HG03575 (cell line): ENCODE measurements around the gene CTCF.

Experiments
- ATAC-seq: cut with Tn5 transposase; IDR thresholded peaks from one replicate; pipeline ENCODE4 v1.9.1; 2021; ENCODE audit not compliant: unreplicated experiment, insufficient number of reproducible peaks, low FRiP score; ENCODE audit errors: extremely low read depth

CTCF gene

GRCh38 chr16:67659675-67660563, 97.6 kb downstream of the CTCF start, which contains the start of gene ACD:
Gene ACD, minus strand, starts transcription at chr16:67660260. Its CDS starts 40 bp downstream, at chr16:67660220.
- peak; percentile 22 for ATAC-seq

GRCh38 chr16:67660564-67661028, 98.3 kb downstream of the CTCF start, which contains the start of gene PARD6A:
Gene PARD6A, plus strand, starts transcription at chr16:67660960. Its CDS starts 79 bp downstream, at chr16:67661039.
- ATAC-seq, result peak; percentile 34

GRCh38 chr16:67661101-67661761, 98.9 kb downstream of the CTCF start:
- no peak for ATAC-seq

- ATAC-seq, result no peak
Observed at GRCh38 chr16:67661886-67662652, 99.7 kb downstream of the CTCF start.

DNA sequence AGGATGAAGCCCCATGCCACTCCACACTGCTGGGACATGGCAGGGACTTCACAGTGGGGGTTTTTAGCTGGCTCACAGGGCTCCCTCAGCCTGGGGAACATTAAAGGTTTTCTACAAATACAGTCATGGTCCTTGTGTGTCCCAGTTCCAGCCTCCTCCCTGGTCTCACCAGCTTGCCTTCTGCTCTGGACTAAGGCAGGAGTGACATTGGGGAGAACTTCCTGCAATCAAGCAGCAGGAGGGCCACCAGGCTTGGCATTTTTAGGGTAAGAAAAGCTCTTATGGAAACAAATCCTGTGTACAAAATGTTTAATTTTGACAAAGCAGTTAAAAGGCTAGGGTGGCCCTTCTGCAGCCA, 100.3 kb downstream of the CTCF start:
- no peak for ATAC-seq

DNA sequence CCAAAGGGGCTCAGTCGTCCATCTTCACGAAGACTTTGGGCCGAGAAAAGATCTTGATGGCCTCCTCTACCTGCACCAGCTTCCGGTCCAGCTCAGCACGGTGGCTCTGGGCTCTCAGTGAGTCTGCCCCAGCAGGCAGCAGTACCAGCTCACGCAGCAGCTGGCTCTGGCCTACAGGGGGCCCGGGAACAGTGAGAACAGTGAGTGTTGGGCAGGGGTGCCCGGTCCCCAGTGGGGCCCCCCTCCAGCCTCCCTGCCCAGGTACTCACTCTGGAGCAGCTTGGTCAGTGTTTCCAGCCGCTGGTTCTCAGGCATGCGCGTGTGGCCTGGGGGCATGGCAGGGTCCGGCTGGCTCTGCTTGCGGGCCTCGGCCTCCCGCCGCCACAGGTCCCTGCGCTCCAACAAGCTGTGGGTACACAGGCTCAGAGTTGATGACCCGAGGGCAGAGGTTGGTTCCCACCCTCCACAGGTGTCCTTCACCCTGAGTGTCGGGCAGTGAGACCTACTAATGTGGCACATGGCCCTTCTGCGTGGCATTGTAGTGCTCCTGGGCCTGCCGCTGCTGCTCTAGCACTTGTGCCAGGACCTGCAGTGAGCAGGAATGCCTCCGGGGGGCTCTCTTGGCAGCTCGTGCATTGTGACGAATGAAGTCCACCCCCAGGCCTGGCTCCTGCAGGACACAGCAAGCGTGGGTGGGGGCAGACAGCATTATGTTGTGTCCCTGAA, 101.0 kb downstream of the CTCF start:
- no peak for ATAC-seq

- no peak for ATAC-seq
Observed at GRCh38 chr16:67663877-67664222, 101.5 kb downstream of the CTCF start.

- ATAC-seq, result no peak
Observed at GRCh38 chr16:67664258-67664657, 101.9 kb downstream of the CTCF start.

GRCh38 chr16:67664871-67665270, 102.5 kb downstream of the CTCF start:
- no peak for ATAC-seq

DNA sequence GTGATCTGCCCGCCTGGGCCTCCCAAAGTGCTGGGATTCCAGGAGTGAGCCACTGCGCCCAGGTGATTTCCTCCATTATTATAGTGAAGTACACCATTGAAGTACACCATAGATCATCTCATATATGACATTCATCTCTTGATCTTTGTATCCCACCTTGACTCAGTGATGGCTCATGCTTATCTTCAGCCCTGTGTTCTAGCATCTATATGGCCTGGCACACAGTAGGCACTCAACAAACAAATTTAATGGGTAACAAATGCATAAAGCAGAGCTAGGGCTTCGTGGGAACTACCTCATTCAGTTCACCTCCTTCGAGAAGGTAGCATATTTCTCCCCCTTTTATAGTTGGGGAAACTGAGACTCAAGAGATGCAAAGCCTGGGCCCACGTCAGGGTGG, 103.3 kb downstream of the CTCF start:
- no peak for ATAC-seq

DNA sequence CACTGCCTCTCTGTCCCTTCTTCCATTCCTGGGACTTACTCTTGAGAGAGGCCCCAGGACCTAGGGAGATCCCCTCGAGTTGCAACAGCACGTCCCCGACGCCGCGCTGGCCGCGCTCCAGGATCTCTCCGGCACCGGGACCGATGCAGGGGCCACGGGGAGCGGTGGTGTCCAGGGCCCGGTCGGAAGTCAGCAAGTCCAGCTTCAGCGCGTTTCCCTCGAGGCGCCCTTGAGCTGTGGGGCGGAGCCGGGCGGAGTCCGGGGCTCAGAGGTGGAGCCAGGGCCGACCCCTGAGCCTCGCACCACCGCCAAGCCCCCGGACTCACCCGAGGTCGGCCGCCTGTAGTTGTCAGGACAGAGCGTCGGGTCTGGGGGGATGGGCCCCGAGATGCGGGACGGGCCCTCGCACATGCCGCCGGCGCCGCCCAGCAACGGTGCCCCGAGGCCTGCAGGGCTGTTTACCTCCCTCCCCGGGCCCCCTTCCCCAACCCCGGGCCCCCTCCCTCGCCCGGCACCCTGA, 103.8 kb downstream of the CTCF start:
- no peak for ATAC-seq

GRCh38 chr16:67666559-67667452, 104.5 kb downstream of the CTCF start, which contains the start of the genes C16orf86 and ENKD1:
Gene C16orf86, plus strand, starts transcription at chr16:67666814. Its CDS starts 157 bp downstream, at chr16:67666971.
Gene ENKD1, minus strand, starts transcription at chr16:67666750. Its CDS starts 308 bp downstream, at chr16:67666442.
- no peak for ATAC-seq

- no peak for ATAC-seq
Observed at GRCh38 chr16:67667453-67667816, 105.1 kb downstream of the CTCF start.

DNA sequence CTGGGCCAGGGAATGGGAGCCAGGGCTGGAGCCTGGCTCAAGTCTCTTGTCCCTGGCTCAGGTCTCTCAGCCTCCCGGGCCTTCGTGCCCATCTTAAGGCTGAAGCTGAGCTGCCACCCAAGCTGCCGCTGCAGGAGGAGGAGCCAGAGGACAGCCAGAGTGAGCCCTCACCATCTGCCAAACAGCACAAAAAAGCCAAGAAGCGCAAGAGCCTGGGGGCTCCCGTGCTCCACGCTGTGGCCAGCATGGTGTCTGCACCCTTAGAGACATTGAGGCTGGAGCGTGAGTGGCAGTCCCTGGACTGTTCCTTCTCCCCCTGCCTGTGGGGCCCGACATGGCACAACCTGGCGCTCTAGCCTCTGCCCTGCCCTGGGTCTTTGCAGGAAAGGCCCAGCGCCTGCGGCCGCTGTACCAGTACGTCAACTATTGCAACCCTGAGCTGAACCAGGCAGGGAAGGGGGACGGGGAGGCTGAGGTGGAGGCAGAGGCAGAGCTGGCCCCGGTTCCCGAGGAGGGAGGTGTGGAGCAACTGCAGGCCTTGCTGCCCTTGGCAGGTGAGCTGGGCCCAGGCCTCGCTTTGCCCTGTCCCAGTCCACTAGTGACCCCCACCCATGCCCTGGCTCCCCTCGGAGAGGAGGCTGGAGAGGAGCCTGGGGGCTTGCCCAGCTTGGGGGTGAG, 105.6 kb downstream of the CTCF start:
- no peak for ATAC-seq

DNA sequence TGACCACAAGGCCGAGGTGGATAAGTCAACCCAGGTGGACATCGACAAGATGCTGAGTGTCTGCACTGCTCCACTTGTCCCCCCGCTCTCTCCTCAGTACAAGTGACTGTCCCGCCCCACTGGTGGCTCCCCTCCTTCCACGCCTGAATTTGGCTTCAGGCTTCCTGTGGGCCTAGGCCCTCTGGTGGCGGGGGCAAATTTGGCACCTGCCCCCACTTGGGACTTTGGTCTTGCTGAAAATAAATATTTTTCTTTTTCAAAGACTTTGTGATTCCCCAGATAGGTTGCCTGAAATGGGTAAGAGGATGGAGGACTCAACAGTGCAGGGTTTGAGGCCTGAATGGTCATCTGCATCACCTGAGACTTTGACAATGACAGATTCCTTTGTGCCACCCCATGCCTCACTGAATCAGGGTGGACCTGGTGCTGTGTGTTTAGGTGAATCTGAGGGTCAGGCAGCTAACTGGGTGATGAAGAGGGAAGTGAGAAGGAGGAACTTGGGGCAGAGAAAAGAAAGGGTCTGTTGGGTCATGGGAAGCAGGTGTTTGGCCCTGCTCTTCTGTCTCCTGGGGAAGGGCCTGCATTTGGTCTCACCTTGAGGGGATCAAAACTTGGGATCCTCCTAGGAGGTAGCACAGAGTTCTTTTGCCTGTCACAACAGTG, 106.3 kb downstream of the CTCF start:
- no peak for ATAC-seq

GRCh38 chr16:67669499-67670101, 107.3 kb downstream of the CTCF start:
- ATAC-seq, result no peak
